HG02610 (cell line): ENCODE measurements around the gene HNRNPLL.
A peak's percentile ranks its signal among the peaks of the same experiment; 100 is the strongest.
"Not testable (repeated sequence)": the region's sequence is repeated elsewhere in the genome, so short reads cannot be mapped to it uniquely, and the experiment has no call there.

Experiments
- ATAC-seq: cut with Tn5 transposase; IDR thresholded peaks from one replicate; pipeline ENCODE4 v1.9.1; 2021; ENCODE audit warnings: mild to moderate bottlenecking, moderate library complexity; ENCODE audit not compliant: unreplicated experiment

The HNRNPLL gene

GRCh38 chr2:38620282-38620977 lies 17.7 kb upstream of the HNRNPLL start:
- ATAC-seq = no peak

- ATAC-seq = peak; percentile 67
These were observed 16.9 kb upstream of the HNRNPLL start for GRCh38 chr2:38619458-38620164.

- ATAC-seq = no peak
These were observed 14.6 kb upstream of the HNRNPLL start for GRCh38 chr2:38617301-38617700.

- peak; percentile 38 for ATAC-seq
These were observed 12.5 kb upstream of the HNRNPLL start for GRCh38 chr2:38615237-38615636.

DNA sequence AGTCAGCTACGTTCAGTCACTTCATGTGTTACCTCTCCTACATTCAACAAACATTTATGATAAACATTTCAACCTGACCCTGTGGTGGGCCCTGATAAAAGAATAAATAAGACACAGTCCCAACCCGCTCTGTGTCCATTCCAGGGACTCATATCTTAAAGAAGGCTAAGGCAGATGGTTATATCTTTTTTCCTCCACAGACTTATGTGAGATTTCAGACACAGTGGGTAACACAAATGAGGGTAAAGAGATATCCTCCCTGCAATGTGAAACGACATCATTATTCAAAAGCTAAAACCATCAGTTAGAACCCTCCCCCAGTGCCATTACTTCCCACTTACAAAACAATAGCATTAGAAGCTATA lies 11.1 kb upstream of the HNRNPLL start:
- no peak for ATAC-seq

DNA sequence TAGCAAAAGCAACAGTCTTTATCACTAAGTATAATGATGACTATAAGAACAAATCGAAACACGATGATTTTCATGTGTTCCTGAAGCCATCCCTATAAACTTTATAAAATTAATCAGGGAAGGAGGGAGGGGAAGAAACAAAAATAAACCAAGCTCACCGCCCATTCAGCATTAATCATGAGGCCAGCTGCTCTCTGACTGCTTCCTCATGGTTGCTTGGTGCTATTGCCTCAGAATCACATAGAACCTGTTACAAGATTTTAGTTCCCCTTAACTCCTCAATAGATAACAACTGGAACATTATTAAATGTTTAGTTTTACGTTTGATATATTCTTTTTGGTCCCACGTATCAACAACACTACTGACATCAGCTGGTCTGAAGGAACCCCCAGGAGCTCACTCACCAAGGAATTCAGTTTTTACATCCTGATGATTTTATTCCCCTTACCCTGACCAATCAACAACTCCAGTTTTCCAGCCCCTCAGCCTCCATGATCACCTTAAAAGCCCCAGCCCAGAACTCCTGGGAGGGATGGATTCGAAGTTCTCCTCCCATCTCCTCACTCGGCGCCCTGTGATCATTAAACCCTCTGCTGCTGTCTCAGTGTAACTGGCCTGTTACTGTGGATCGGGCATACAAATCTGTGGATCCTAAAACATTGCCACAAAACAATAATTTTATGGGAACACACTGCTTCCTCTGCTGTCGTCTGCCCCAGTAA lies 10.6 kb upstream of the HNRNPLL start:
- no peak for ATAC-seq

DNA sequence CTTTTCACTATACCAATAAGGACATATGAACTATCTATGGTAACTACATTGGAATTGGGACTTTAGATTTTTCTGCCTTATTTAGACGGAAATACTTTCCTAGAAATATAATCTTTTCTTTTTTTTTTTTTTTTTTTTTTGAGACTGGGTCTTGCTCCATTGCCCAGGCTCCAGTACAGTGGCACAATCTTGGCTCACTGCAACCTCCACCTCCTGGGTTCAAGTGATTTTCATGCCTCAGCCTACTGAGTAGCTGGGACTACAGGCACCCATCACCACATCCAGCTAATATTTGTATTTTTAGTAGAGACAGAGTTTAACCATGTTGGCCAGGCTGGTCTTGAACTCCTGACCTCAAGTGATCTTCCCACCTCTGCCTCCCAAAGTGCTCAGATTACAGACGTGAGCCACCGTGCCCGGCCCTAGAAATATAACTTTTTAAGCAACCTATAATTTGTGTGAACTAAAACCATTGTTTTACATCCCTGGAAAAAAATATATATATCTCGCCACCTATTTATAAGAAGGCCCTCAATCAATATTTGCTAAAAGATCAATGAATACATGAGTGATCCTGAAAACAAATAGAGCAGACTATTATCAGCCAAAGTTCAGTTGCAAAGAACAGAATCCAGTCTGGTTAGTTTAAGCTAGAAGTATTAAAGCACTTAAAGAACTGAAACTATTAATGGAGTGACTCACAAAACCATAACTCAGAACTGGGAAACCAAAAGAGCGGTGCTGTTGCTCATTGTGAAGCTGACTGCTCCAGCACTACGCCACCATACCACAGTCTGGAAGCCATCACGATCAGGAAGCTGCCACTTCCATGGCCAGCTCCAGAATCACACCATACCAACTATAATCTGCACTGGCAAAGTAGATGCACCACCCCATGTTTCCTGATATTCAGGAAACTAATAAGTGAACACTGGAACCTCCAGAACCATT lies 8.4 kb upstream of the HNRNPLL start:
- peak; percentile 78 for ATAC-seq

DNA sequence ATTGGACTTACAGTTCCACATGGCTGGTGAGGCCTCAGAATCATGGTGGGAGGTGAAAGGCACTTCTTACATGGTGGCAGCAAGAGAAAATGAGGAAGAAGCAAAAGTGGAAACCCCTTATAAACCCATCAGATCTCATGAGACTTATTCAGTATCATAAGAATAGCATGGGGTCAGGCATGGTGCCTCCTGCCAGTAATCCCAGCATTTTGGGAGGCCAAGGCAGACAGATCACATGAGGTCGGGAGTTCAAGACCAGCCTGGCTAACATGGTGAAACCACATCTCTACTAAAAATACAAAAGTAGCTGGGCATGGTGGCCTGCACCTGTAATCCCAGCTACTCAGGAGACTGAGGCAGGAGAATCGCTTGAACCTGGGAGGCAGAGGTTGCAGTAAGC lies 6.5 kb upstream of the HNRNPLL start:
- not testable (repeated sequence) for ATAC-seq

- no peak for ATAC-seq
These were observed 6.0 kb upstream of the HNRNPLL start for GRCh38 chr2:38608755-38609154.

DNA sequence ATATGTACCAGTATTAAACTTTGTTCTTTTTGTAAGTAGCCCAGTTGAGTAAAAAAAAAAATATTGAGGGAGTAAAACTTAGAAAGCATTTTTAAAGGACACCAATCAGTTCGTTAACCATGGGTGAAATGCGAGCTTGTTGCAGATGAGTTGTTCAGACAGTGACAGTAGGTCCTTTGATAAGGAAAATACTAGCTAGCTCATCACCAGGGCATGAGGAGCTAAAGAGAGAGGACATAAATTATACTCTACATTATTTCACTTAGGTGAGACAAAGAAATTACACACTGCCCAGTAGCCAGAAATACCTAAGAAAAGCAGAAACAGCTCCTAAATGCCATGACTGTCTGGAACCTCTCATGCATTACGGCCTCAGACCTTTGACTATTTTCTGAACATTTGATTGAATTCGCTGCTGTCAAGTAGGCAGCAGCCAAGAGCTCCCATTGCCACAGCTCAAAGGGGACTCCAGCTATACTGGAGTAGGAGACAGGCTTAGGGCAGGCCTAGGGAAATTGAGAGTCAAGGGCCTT lies 2.6 kb upstream of the HNRNPLL start:
- ATAC-seq = no peak

GRCh38 chr2:38603402-38604290 lies 918 bp upstream of the HNRNPLL start:
- ATAC-seq = peak; percentile 44

- ATAC-seq = peak; percentile 7
These were observed 494 bp downstream of the HNRNPLL start for GRCh38 chr2:38602136-38602731.

DNA sequence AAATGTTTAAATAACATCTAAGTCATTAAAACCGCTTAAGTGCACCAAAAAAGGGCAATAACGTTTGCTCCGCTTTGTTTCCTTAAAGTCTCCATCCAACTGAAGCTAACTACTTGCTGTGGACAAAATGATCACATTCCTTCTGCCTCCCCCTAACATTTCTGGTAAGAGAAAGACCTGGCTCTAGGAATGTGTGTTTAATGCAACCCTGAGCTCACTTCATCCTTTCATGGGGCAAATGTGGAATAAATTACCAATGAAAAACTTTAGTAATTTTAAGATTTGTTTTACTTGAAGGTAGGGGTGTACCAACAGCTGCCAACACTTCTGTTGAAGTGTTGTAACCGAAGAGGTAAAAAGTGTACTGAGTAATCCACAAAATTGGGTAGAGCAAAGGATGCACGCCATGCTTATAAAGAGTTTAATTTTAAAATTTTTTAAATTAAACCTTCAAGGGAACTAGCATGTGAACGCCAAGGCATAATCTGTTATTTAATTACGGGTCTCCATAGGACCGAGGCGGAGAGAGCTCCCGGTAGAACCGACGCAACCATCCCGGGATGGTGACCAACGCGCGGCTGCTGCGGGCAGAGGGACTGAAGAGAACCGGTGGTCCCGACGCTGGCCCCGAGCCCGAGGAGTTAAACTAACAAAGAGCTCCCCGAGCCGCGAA lies 1.1 kb downstream of the HNRNPLL start:
- ATAC-seq = no peak

GRCh38 chr2:38600921-38601455 lies 1.7 kb downstream of the HNRNPLL start:
- ATAC-seq = no peak

GRCh38 chr2:38600242-38600891 lies 2.4 kb downstream of the HNRNPLL start:
- no peak for ATAC-seq

DNA sequence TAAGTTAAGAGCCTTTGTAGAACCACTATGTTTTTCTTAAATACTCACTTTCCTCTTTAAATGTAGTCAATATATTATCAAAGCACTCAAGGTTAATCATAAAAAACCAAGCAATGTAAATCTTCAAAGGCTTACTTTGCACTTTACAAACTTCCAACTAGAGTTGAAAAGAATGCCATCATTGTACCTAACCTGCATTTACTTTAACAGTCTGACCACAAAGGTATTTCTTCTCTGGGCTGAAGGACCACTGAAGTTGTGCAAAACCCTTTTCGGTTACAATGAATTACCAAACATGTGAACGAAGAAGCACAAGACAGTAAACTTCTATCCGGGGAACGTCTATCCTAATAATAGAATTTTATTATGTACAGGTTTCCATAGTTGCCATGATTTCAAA lies 3.0 kb downstream of the HNRNPLL start:
- no peak for ATAC-seq

- no peak for ATAC-seq
These were observed 3.8 kb downstream of the HNRNPLL start for GRCh38 chr2:38598991-38599295.
